H1 (cell line): ENCODE measurements around the gene TMBIM6.

ENCODE experiments used
- CHD2 ChIP-seq: IDR thresholded peaks from 2 replicates; pipeline ENCODE4 v1.6.1; 2012; ENCODE audit warnings: low read length, improper control_type of control experiment
- CTCF ChIP-seq, 3 experiments: IDR thresholded peaks; 1 replicate in 2 of 3; 2 replicates in 1 of 3; pipeline versions ENCODE4 v1.5.1 to v1.6.1; 2011; ENCODE audit warnings: low read length in 3 of 3, mild to moderate bottlenecking in 3 of 3, inconsistent platforms in 2 of 3, low read depth in 1 of 3, moderate library complexity in 1 of 3; ENCODE audit not compliant: insufficient read depth in 1 of 3; ENCODE audit errors: control extremely low read depth in 1 of 3
- EZH2 ChIP-seq: fragments of 200-600 bp; sonication (generic); IDR thresholded peaks from 2 replicates; pipeline ENCODE4 v1.7.1; 2012; ENCODE audit warnings: low read depth, mild to moderate bottlenecking, moderate library complexity, low read length, inconsistent platforms; ENCODE audit not compliant: severe bottlenecking
- NRF1 ChIP-seq: IDR thresholded peaks from 2 replicates; pipeline ENCODE4 v1.6.1; 2011; ENCODE audit warnings: mild to moderate bottlenecking, low read depth, low read length, improper control_type of control experiment
- POLR2A ChIP-seq, 2 experiments: IDR thresholded peaks; 1 replicate in 1 of 2; 2 replicates in 1 of 2; pipeline ENCODE4 v1.6.1; 2011; ENCODE audit warnings: low read depth in 2 of 2, low read length in 2 of 2, mild to moderate bottlenecking in 2 of 2; ENCODE audit errors: control extremely low read depth in 1 of 2
- RAD21 ChIP-seq, 2 experiments: IDR thresholded peaks in 1 of 2; conservative IDR thresholded peaks in 1 of 2; 2 replicates each; pipeline ENCODE4 v1.6.1; 2011; ENCODE audit warnings: low read depth in 2 of 2, low read length in 2 of 2, improper control_type of control experiment in 1 of 2, inconsistent platforms in 1 of 2, mild to moderate bottlenecking in 1 of 2, moderate library complexity in 1 of 2
- TAF1 ChIP-seq: IDR thresholded peaks from 2 replicates; pipeline ENCODE4 v1.6.1; 2011; ENCODE audit warnings: mild to moderate bottlenecking, low read depth, low read length

GRCh38 chr12:49794811-49795653, 53.7 kb downstream of the TMBIM6 start:
- TF ChIP-seq RAD21 (IDR thresholded peaks at IDR 0.05 in 1 of 2, conservative IDR thresholded peaks at IDR 0.05 in 1 of 2; ENCODE audit: low read depth in 2 of 2, low read length in 2 of 2) = no peak
- TF ChIP-seq CHD2 = no peak
- TF ChIP-seq TAF1 = no peak
- no peak for TF ChIP-seq CTCF (IDR thresholded peaks at IDR 0.05; ENCODE audit: control extremely low read depth in 1 of 3, insufficient read depth in 1 of 3, low read depth in 1 of 3, low read length in 3 of 3)
- no peak for TF ChIP-seq EZH2
- no peak for TF ChIP-seq NRF1
- TF ChIP-seq POLR2A (IDR thresholded peaks at IDR 0.05; ENCODE audit: control extremely low read depth in 1 of 2, low read depth in 2 of 2, low read length in 2 of 2) = no peak
